HG03378 (cell line): Measurements from ENCODE around the gene MAP3K4.
A peak's percentile ranks its signal among the peaks of the same experiment; 100 is the strongest.

ENCODE experiments used
- ATAC-seq: cut with Tn5 transposase; IDR thresholded peaks from one replicate; pipeline ENCODE4 v1.9.1; 2021; ENCODE audit warnings: mild to moderate bottlenecking, moderate library complexity; ENCODE audit not compliant: unreplicated experiment

MAP3K4 gene

GRCh38 chr6:160998766-160999165, 7.2 kb downstream of the MAP3K4 start:
- no peak for ATAC-seq

GRCh38 chr6:160999516-160999915, 7.9 kb downstream of the MAP3K4 start:
- no peak for ATAC-seq

- ATAC-seq = no peak
Measured at GRCh38 chr6:161000632-161001031, 9.1 kb downstream of the MAP3K4 start.

- ATAC-seq = no peak
Measured at GRCh38 chr6:161001421-161001820, 9.9 kb downstream of the MAP3K4 start.

GRCh38 chr6:161003336-161003735, 11.8 kb downstream of the MAP3K4 start:
- no peak for ATAC-seq

GRCh38 chr6:161008245-161008644, 16.7 kb downstream of the MAP3K4 start:
- ATAC-seq = no peak

GRCh38 chr6:161009991-161010390, 18.4 kb downstream of the MAP3K4 start:
- ATAC-seq = no peak

- ATAC-seq = no peak
Measured at GRCh38 chr6:161010418-161010817, 18.8 kb downstream of the MAP3K4 start.

- no peak for ATAC-seq
Measured at GRCh38 chr6:161011492-161012480, 20.2 kb downstream of the MAP3K4 start.

GRCh38 chr6:161013695-161014094, 22.1 kb downstream of the MAP3K4 start:
- no peak for ATAC-seq

- no peak for ATAC-seq
Measured at GRCh38 chr6:161017766-161018564, 26.4 kb downstream of the MAP3K4 start.

- no peak for ATAC-seq
Measured at GRCh38 chr6:161019324-161019839, 27.8 kb downstream of the MAP3K4 start.

GRCh38 chr6:161021543-161021942, 30.0 kb downstream of the MAP3K4 start:
- ATAC-seq = no peak

- no peak for ATAC-seq
Measured at GRCh38 chr6:161021998-161022743, 30.6 kb downstream of the MAP3K4 start.

GRCh38 chr6:161023316-161023715, 31.7 kb downstream of the MAP3K4 start:
- ATAC-seq = no peak

GRCh38 chr6:161024364-161024920, 32.9 kb downstream of the MAP3K4 start:
- ATAC-seq = no peak

- ATAC-seq = no peak
Measured at GRCh38 chr6:161027385-161027784, 35.8 kb downstream of the MAP3K4 start.

GRCh38 chr6:161029195-161029809, 37.7 kb downstream of the MAP3K4 start:
- ATAC-seq = peak; percentile 89

- ATAC-seq = no peak
Measured at GRCh38 chr6:161031721-161032495, 40.3 kb downstream of the MAP3K4 start.
